Stimulated activated CD8-positive, alpha-beta memory T cell treated with anti-CD3 and anti-CD28 coated beads, Interleukin-12 subunit alpha, Interleukin-12 subunit beta, amount 100 ng/mL, for 1 hour (primary cell): Measurements from ENCODE around the gene ADCY1.

Source experiments
- DNase-seq: peaks from one replicate; pipeline ENCODE4 v3.0.0-alpha.2; 2020; ENCODE audit warnings: low read depth

ADCY1 gene

DNA sequence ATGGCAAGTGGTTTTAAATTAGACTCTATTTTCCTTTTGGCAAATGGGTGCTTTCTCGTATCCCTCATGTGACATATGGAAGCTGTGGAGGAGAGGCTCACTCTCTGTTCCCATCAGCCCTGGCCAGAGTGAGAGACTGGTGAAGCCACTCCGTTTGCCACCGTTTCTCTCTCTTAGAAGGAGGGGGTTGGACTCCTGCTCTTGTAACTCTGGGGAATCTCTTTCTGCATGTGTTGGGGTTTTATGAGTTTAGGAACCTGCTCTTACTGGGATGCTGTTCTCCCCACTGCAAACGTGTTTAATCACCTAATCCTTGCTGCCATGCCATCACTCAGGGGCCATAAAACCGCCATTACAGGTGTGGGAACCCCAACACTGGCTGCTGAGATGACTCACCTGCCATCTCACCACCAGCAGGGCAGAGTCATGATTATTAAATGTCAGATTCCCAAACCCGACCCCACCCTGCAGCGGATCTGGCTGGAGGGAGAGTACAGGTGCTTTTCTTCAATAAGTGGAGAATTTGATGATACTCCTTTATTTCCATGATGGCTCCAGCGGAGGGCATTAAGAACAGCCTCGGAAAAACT lies 103.2 kb downstream of the ADCY1 start:
- DNase-seq, result no peak

DNA sequence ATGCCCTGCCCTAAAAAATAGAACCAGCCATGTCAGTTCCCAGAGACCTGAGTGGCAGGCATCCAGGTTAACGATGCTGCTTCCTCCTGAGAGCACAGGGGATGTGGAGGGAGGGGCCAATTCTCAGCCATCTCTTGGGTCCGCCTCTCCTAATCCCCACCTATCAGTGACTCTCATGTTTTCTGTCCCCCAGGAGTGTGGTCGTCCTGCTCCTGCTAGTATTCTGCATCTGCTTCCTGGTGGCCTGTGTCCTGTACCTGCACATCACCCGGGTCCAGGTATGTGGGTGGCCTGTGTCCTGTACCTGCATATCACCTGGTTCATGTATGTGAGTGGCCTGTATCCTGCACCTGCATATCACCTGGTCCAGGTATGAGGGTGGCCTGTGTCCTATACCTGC lies 105.3 kb downstream of the ADCY1 start:
- no peak for DNase-seq

DNA sequence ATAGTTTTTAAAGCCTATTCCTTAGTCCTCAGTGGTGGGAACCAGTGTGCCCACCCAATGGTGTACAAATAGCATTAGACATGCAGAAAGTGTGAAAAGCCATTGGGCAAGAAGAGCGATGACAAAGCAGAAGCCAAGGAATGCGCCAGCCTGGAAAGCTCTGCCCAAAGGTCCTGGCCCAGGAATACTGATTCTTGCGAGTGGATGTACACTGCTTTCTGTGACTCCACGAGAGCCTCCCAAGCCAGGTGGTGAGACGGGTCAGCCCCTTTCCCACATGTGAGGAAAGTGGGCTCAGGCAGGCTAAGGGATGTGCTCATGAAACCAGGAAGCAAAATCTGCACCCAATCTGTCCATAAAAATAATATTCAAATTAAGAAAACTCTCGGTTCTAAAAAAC lies 106.6 kb downstream of the ADCY1 start:
- DNase-seq, result no peak

DNA sequence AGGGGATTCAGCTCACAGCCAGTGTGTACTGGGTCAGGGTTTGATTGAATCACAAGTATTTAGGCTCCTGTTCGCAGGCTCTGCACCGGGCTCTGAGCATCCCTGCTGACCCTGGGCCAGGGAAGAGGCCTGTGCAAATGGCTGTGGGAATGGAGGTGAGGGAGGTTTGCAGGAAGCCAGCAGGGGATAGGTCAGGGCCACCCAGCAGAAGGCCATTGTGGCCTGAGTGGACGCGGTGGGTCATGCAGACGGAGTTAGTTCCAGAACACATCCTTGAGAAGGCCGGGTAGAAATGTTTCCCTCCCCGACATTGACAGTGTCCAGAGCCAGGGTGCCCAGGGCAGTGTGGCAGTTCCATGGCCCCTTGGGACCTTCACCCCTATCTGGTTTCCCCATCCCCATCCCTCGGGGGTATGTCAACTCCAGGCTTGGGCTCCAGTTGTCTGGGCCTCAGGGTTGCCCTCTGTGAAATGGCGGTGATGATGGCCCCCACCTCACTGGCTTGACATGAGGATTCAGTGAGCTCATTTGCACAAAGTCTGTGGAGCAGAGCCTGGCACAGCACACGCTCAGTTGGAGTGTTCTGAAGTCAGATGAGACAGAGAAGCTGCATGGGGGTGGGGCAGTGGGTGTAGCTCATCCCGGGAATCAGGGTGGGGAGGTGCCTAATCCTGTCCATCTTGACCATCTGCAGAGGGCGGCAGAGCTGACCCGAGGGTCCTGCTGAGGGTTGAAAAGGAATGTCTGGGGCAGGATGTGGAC lies 107.6 kb downstream of the ADCY1 start:
- DNase-seq, result no peak

DNA sequence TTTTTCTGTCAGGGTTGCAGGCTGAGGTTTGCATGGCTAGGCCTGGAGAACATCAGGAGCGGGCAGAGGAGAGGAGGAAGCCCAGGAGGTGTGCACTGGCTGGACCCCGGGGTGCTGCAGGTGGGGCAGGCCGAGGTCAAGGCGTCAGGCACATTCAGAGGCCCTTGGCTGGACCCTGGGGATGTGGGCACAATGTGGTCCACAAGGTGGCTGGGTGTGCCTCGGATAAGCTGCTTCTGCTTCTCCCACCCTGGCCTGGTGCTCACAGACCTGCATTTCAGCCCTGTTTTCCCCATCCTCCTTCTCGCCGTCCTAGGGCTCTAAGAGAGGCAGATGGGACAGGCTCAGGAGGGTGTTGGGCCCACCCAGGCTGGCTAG lies 108.2 kb downstream of the ADCY1 start:
- DNase-seq, result no peak

DNA sequence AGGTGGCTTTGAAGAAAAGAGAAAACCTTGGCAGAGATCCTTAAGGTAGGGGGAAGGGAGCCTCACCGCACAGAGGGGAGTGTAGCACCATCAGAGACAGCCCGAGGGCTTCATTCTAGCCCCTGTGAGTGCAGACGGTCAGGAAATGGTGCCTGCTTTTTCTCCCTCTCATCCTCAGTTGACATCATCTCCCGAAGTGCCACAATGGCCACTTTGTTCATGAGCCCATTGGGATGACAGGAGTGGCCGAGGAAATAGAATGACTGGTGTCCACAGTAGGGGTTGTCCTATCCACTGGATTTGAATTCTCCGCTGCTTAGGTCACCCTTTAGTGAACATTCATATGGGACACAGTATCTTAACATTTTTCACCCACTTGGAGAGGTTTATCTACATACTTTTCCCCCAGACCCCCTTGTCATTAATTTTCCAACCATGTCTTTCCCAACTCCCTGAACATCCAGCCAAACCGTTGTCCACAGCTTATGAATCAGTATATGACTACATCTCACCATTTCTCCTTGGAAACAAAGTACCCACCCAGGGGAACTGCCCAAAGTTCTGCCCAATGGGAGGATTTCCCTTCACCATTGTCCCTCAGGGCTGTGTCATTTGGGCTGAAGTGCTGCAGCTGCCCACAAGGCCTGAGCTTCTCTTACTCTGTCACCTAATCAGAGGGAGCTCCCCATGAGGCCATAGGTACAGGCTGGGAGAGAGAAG lies 108.8 kb downstream of the ADCY1 start:
- no peak for DNase-seq

DNA sequence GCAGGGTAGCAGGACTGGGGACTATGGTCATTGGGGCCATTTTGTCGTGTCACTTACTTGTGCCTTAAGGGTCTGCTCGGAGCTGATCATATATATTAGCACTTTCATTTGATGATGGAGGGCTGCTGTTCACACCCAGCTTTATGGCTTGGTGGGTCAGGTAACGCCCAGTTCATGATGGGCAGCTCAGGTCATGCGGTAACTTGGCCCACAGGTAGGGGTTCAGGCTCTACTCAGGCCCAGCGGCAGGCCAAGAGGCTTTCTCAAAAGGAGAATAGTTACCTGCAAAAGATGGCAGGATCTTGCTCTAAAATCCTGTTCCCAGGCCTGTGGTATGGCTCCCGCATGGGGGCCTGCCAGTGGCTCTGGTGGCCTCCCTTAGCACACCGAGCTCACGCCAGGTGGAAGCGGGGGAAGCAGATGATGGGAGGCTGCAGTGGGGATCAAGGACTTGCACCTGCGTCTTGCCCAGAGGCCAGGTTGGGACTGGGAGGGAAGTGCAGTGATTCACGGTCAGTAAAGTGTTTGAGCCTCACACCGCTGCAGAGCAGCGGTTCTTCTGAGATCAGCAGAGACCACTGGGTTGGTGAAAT lies 109.5 kb downstream of the ADCY1 start:
- DNase-seq, result no peak

DNA sequence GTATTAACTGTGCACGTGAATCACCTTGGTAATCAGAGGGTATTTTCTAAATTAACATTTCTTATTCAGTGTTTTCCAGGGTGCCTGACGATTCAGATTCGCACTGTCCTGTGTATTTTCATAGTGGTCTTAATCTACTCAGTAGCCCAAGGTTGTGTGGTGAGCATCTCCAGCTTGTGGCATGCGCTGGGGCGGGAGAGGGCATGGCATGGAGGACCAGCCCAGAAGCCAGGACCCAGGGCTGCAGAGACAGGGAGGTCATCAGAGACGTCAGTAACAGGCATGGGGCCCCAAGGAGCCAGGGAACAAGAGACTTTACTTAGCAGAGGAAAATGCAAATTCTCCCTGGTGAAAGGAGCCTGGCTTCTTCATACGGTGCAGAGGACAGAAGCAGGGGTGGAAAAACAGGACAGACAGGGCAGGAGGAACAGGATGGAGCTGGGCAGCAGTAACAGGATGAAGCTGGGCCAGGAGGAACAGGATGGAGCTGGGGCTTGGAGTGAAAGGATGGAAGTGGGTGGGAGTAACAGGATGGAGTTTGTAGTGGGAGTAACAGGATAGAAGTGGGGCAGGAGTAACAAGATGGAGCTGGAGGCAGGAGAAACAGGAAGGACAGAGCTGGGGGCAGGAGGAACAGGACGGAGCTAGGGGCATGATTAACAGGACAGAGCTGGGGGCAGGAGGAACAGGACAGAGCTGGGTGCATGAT lies 110.9 kb downstream of the ADCY1 start:
- DNase-seq, result no peak

DNA sequence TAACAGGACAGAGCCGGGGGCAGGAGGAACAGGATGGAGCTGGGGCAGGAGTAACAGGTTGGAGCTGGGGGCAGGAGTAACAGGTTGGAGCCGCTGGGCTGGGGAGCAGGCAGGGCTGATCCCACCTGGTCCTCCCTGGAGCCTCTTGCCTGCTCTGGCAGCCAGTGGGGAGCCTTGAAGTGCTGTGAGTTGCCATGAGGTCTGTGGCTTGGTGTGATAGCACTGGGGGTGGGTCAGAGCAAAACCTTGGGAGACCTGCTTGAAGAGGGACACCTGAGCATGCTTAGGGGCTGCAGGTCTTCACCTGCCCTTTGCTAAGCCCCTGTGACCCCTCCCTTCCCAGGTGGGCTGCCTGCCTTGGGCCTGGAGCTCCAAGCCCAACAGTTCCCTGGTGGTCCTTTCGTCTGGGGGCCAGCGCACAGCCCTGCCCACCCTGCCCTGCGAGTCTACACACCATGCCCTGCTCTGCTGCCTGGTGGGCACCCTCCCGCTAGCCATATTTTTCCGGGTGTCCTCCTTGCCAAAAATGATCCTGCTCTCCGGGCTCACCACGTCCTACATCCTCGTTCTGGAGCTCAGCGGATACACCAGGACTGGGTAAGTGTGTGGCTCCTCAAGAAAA lies 111.6 kb downstream of the ADCY1 start:
- DNase-seq, result no peak

DNA sequence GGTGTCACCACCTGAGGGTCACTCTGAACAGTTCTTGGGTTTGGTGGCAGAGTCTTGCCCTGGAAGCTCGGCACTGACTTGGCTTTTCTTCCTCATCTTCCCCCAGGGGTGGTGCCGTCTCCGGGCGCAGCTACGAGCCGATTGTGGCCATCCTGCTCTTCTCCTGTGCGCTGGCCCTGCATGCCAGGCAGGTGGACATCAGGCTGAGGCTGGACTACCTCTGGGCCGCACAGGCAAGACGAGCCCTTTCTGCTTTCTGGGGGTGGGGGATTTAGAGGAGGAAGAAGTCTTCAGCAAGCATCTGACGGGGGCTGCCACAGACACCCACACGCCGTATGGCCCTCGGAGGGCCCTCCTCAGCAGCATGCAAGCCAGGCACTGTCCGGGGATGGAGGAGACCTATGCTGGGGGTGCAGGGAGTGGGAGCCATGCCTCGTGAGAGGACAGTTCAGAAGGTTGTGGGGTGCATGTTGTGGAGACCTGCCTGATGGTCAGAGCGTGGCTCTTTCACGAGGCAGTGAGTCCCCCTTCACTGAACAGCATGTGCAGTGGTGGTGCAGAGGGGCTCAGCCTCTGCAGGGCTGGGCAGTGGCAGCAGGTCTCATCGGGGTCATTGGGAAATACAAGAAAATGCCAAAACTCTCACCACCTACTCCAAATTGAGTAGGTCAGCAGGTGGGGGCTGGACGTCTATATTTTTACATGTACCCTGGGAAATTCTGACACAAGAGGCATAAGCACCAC lies 112.4 kb downstream of the ADCY1 start:
- no peak for DNase-seq

DNA sequence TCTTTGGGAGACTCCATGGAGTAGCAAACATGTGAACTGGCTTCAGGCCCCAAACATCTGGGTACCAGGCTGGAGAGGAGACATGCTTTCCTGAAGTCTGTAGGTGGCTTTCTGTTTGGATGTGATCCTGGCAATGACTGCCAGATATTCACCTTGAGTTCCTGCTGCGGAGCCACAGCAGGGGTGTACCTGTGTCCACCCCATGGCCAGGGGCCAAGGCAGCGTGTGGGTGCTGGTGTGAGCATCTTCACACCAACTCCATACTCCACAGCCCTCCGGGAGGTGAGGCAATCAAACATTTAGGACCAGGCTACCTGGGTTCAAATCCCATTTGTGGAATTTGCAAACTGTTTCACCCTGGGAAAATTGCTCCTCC lies 113.0 kb downstream of the ADCY1 start:
- DNase-seq, result no peak

DNA sequence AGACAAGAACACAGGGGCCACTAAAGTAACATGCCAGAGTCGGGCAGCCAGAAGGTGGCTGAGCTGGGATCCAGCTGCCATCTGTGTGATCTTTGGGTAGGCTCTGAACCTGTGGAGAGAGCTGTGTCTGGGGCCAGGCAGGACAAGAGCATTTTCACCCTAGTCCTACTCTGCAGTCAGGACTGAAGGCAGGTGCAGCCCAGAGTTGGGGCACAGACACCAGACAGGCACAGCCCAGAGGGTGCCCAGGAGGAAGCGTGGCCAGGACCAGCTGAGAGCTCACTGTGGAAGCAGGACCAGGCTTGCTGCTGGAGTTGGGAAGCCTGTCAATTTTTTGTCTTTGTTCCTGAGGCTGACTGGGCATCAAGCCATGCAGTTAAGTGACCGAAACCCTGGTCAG lies 113.6 kb downstream of the ADCY1 start:
- DNase-seq, result no peak

DNA sequence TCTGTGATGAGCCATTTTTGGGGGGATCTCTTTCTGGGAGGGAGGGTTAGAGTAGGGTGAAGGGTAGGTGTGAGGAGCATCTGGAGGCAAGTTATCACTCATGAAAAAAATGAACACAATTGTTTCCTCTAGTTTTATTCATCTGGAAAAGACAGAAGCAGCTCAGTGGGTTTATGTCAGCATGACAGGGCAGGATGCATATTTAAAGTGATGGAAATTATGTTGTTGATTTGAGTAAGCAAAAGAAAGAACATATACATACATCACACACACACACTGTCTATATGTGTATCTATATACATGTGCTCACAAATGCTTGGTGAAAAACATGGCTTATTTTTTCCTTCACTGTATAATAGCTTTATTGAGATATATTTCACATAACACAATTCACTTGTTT lies 114.2 kb downstream of the ADCY1 start:
- no peak for DNase-seq

DNA sequence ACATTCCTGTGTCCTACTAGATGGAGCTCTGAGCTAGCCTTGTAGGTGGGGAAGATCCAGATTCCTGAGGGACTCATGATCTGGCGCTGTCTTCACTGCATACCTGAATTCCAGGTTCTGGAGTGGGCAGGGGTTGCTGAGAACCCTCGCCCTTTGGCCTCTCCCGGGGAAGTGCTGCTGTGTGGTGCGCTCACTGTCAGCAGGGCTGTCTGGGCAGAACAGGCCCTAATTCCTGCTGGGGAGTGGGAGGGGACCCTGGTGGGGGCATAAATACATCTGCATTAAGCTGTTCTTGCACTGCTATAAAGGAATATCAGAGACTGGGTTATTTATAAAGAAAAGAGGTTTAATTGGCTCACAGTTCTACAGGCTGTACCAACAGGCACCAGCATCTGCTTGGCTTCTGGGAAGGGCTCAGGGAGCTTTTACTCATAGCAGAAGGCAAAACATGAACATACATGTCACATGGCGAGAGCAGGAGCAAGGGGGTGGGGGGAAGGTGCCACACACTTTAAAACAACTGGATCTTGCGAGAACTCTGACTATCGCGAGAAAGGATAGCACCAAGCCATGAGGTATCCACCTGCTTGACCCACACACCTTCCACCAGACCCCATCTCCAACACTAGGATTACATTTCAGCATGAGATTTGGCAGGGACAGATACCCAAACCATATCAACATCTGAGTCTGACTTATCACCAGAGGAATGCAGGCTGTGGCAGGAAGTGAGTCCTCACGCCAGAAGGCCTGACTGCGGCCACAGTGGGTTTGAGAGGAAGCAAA lies 115.0 kb downstream of the ADCY1 start:
- DNase-seq, result no peak

DNA sequence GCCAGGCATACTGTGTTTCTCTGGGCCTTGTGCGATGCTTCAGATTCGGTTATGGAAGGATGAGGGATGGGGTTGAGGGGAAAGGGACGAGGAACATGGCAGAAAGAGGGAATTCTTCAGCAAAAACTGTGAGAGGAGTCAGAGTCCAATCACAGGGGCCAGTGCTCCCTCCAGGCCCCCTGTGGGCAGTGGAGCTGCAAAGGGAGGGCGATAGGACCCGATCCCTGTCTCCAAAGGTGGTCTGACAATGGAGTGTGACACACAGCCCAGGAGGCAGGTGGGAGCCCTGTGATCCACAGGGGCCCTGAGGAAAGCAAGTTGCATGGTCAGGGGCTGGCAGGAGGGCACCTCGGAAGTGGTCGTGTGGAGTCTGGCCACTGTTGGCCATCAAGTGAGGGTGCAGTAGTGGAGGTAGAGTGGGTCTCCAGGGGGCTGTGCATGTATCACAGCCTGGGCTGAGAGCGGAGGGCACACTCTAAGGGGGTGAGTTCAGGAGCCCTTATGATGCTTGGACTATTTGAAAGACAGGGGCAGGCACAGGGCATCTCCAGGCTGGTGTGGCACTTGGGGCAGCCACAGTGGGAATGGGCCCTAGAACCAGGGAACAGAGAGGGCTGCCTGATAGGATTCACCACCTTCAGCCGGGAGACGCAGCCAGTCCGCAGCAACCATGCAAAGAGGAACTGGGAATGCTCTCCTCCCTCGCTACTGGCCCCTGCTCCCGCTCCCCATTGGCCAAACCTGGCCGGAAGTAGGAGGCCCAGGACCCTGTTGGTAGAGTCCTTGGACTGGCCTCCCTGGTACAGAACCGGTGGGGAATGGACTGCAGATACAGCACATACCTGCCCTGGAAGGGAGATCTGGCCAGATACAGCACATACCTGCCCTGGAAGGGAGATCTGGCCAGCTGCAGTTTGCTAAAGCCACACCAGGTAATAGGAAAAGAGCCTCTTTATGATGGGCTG lies 115.9 kb downstream of the ADCY1 start:
- no peak for DNase-seq

DNA sequence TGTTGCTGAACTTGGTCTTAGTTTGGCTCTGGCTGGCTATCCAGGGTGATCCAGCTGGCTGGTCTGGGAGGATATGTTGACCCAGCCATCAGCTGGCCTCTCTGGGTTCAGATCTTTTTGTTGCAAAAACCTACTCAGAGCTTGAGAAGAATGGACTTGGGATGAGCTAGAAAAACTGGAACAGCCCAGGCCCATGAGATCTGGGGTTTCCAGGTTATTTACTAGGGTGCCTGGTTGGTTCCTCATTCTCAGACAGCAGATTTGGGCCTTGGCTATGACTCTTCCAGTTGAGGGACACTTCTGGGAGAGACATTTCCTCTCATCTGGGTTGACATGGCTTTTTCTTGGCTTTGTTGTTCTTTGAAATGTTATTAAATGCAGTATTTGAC lies 116.6 kb downstream of the ADCY1 start:
- no peak for DNase-seq

DNA sequence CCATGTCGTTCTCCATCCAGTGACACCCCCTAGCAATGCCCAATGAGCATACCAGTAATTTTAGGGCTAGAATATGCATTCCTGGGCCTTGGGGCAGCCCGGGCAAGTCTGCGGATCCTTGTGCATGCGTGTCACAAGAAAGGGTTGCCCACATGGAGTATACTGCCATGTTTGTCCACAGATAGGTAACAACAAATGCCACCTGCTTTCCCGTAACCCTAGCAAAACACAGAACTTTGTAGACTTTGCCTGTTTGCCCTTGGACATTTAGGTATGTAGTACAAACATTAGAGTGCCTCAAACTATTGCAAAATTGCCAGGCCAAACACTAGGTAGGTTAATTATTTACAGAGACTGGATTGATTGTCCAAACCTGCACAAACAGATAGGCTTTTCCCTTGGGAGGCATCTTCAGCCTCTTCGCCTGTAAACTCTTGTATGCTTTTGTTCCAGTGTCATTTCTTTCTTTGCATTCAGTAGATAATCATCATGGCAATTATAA lies 117.0 kb downstream of the ADCY1 start:
- DNase-seq, result no peak

DNA sequence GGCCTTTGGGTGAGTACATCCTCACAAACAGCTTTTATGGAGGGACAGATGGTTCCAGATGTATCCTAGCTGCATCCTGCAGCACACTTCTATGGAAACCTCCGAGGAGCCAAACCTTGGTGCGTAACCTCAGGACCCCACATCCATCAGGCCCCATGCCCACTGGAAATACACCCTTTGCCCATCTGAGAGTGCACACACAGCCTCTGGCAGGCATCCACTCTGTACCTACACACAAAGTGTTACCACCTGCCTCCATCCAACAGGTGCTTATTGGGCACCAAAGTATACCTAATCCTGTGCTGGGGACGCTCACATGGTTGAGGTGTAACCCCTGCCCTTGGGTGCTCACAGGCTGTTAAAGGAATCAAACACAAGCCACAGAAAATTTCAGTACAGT lies 117.9 kb downstream of the ADCY1 start:
- no peak for DNase-seq
